Left lobe of liver (tissue), 2 donors: ENCODE measurements around the gene ANO6. TPM values are rescaled to one million over a fixed set of nuclear protein-coding genes. Genes with fewer than 3 reads are reported as not detected.
A peak's percentile ranks its signal among the peaks of the same experiment; 100 is the strongest.
"Not testable (repeated sequence)": the region's sequence is repeated elsewhere in the genome, so short reads cannot be mapped to it uniquely, and the experiment has no call there.

Source experiments
- ATAC-seq: fragments of 200-7000 bp; cut with Tn5 transposase; one replicate; pipeline ENCODE4 v1.9.1; 2020; ENCODE audit warnings: mild to moderate bottlenecking, moderate library complexity
- DNase-seq: peaks from one replicate; pipeline ENCODE4 v3.0.0-alpha.2; 2020; ENCODE audit warnings: low spot score
- total RNA-seq: library from RNA; stranded (reverse); gene quantifications from one replicate; pipeline ENCODE4 v1.2.1, GENCODE V29; 2021
- donor health status: DM: no; HTN: no; CAD: no; lungs with moderate emphysema.
- donor health status: DM: no; HTN: yes; CAD: no.

ANO6 gene
- total RNA-seq: 49.5 TPM

- peak; percentile 96 for DNase-seq
- peak; percentile 85 for ATAC-seq
Observed at GRCh38 chr12:45215419-45216229, at the start of gene ANO6. Gene ANO6 (plus strand): TSS chr12:45216095. CDS start chr12:45216322, 227 bp downstream.

- ATAC-seq (no peak), DNase-seq (no peak)
Observed at GRCh38 chr12:45168976-45169375, 46.9 kb upstream of the ANO6 start.

GRCh38 chr12:45170456-45171042 is 45.3 kb upstream of the ANO6 start:
- DNase-seq (peak; percentile 79), ATAC-seq (peak; percentile 98)

GRCh38 chr12:45173293-45173692 is 42.6 kb upstream of the ANO6 start:
- peak; percentile 87 for ATAC-seq

GRCh38 chr12:45174595-45174994 is 41.3 kb upstream of the ANO6 start:
- no peak for ATAC-seq

More at GRCh38 chr12:45173293-45173692, 42.6 kb upstream of the ANO6 start:
- not testable (repeated sequence) for DNase-seq

GRCh38 chr12:45178771-45179170 is 37.1 kb upstream of the ANO6 start:
- no peak for ATAC-seq
- DNase-seq: no peak

More at GRCh38 chr12:45174595-45174994, 41.3 kb upstream of the ANO6 start:
- DNase-seq: no peak

- DNase-seq: no peak
- ATAC-seq: no peak
Observed at GRCh38 chr12:45182511-45182910, 33.4 kb upstream of the ANO6 start.

GRCh38 chr12:45183246-45183645 is 32.6 kb upstream of the ANO6 start:
- ATAC-seq: peak; percentile 68

GRCh38 chr12:45184147-45184963 is 31.5 kb upstream of the ANO6 start:
- no peak for DNase-seq
- ATAC-seq: no peak

More at GRCh38 chr12:45183246-45183645, 32.6 kb upstream of the ANO6 start:
- DNase-seq: no peak

GRCh38 chr12:45186762-45187161 is 29.1 kb upstream of the ANO6 start:
- DNase-seq: no peak
- ATAC-seq: no peak

- no peak for ATAC-seq
- no peak for DNase-seq
Observed at GRCh38 chr12:45189766-45190403, 26.0 kb upstream of the ANO6 start.

GRCh38 chr12:45191239-45191638 is 24.7 kb upstream of the ANO6 start:
- ATAC-seq: no peak
- DNase-seq: no peak

- ATAC-seq: no peak
- no peak for DNase-seq
Observed at GRCh38 chr12:45192707-45193106, 23.2 kb upstream of the ANO6 start.

GRCh38 chr12:45200491-45201043 is 15.3 kb upstream of the ANO6 start:
- DNase-seq: peak; percentile 56
- ATAC-seq: peak; percentile 70

GRCh38 chr12:45203767-45204166 is 12.1 kb upstream of the ANO6 start:
- DNase-seq: no peak
- peak; percentile 54 for ATAC-seq

- ATAC-seq: peak; percentile 78
- DNase-seq: peak; percentile 64
Observed at GRCh38 chr12:45204757-45205156, 11.1 kb upstream of the ANO6 start.

- DNase-seq (no peak), ATAC-seq (no peak)
Observed at GRCh38 chr12:45205165-45205825, 10.6 kb upstream of the ANO6 start.

- ATAC-seq (no peak), DNase-seq (no peak)
Observed at GRCh38 chr12:45208604-45209487, 7.0 kb upstream of the ANO6 start.

GRCh38 chr12:45209784-45210183 is 6.1 kb upstream of the ANO6 start:
- DNase-seq (no peak), ATAC-seq (no peak)
